CD14-positive monocyte (primary cell): ENCODE results near the gene CPS1. TPM values are rescaled to one million over a fixed set of nuclear protein-coding genes. Genes with fewer than 3 reads are reported as not detected.

ENCODE experiments used
- DNase-seq, 3 donors: peaks; one replicate each; pipeline ENCODE4 v3.0.0-alpha.2; 2011 to 2022
- H2AFZ ChIP-seq: 2 replicates; pipeline ENCODE4 v1.6.0; 2012; ENCODE audit warnings: mild to moderate bottlenecking, low read depth, low read length, inconsistent platforms; ENCODE audit not compliant: insufficient read depth, poor library complexity, severe bottlenecking
- H3K27ac ChIP-seq, 2 donors: 1 replicate in 1 of 2; 2 replicates in 1 of 2; pipeline ENCODE4 v1.5.1; 2012 to 2013; ENCODE audit warnings: low read length in 2 of 2, control low read depth in 1 of 2, inconsistent platforms in 1 of 2, low read depth in 1 of 2, mild to moderate bottlenecking in 1 of 2
- H3K27me3 ChIP-seq, 2 donors: one replicate each; pipeline versions ENCODE4 v1.6.0 to v1.6.1; 2011 to 2013; ENCODE audit warnings: low read length in 2 of 2; ENCODE audit not compliant: control insufficient read depth in 2 of 2, insufficient read depth in 2 of 2
- H3K36me3 ChIP-seq, 2 donors: replicated peaks in 1 of 2; 1 replicate in 1 of 2; 2 replicates in 1 of 2; pipeline versions ENCODE4 v1.5.1 to v1.6.1; 2012 to 2013; ENCODE audit warnings: low read length in 2 of 2, control low read depth in 1 of 2, inconsistent platforms in 1 of 2, mild to moderate bottlenecking in 1 of 2; ENCODE audit not compliant: insufficient read depth in 2 of 2, control insufficient read depth in 1 of 2
- H3K4me1 ChIP-seq, 2 donors: 1 replicate in 1 of 2; 2 replicates in 1 of 2; pipeline versions ENCODE4 v1.5.1 to v1.6.1; 2012 to 2013; ENCODE audit warnings: low read length in 2 of 2, control low read depth in 1 of 2, inconsistent platforms in 1 of 2, mild to moderate bottlenecking in 1 of 2, moderate library complexity in 1 of 2; ENCODE audit not compliant: insufficient read depth in 2 of 2, control insufficient read depth in 1 of 2
- H3K4me2 ChIP-seq: replicated peaks from 2 replicates; pipeline ENCODE3; 2012; ENCODE audit warnings: low read length, moderate library complexity, mild to moderate bottlenecking; ENCODE audit not compliant: poor library complexity, severe bottlenecking; ENCODE audit errors: extremely low read depth
- H3K4me3 ChIP-seq, 3 experiments: fragments of 200-600 bp in 1 of 3; sonication (generic) in 1 of 3; replicated peaks in 1 of 3; 1 replicate in 2 of 3; 2 replicates in 1 of 3; pipeline ENCODE4 v1.5.1; 2011 to 2013; ENCODE audit warnings: low read length in 3 of 3, mild to moderate bottlenecking in 3 of 3, control low read depth in 2 of 3, low read depth in 2 of 3, inconsistent platforms in 1 of 3, moderate library complexity in 1 of 3
- H3K79me2 ChIP-seq: 2 replicates; pipeline ENCODE4 v1.6.0; 2012; ENCODE audit warnings: mild to moderate bottlenecking, control low read depth, inconsistent platforms, low read length, moderate library complexity; ENCODE audit not compliant: insufficient read depth
- H3K9ac ChIP-seq: 2 replicates; pipeline ENCODE4 v1.6.0; 2017; ENCODE audit warnings: low read length, mild to moderate bottlenecking; ENCODE audit not compliant: insufficient read depth, poor library complexity, severe bottlenecking
- H3K9me3 ChIP-seq, 2 donors: replicated peaks in 1 of 2; 1 replicate in 1 of 2; 2 replicates in 1 of 2; pipeline versions ENCODE4 v1.5.1 to v1.6.1; 2012 to 2013; ENCODE audit warnings: low read length in 2 of 2, control low read depth in 1 of 2; ENCODE audit not compliant: control insufficient read depth in 1 of 2, insufficient read depth in 1 of 2
- H4K20me1 ChIP-seq: 2 replicates; pipeline ENCODE4 v1.6.0; 2012; ENCODE audit warnings: mild to moderate bottlenecking, low read length, control low read depth, moderate library complexity; ENCODE audit not compliant: insufficient read depth
- H3K27ac Mint-ChIP-seq, 7 donors: one replicate each; pipeline ENCODE4 v1.8.0; 2020; ENCODE audit warnings: mild to moderate bottlenecking in 7 of 7, mixed read lengths in 7 of 7, moderate library complexity in 6 of 7, inconsistent platforms in 2 of 7
- H3K27me3 Mint-ChIP-seq, 3 donors: one replicate each; pipeline ENCODE4 v1.8.0; 2021 to 2022; ENCODE audit warnings: low read depth in 3 of 3, mild to moderate bottlenecking in 3 of 3, mixed read lengths in 3 of 3, moderate library complexity in 3 of 3, inconsistent platforms in 1 of 3
- H3K36me3 Mint-ChIP-seq, 2 donors: one replicate each; pipeline ENCODE4 v1.8.0; 2020; ENCODE audit warnings: mixed read lengths in 2 of 2, inconsistent platforms in 1 of 2, mild to moderate bottlenecking in 1 of 2
- H3K4me1 Mint-ChIP-seq: one replicate; pipeline ENCODE4 v1.8.0; 2020; ENCODE audit warnings: mild to moderate bottlenecking, mixed read lengths
- H3K4me3 Mint-ChIP-seq, 2 donors: one replicate each; pipeline ENCODE4 v1.8.0; 2020; ENCODE audit warnings: mild to moderate bottlenecking in 2 of 2, mixed read lengths in 2 of 2, moderate library complexity in 1 of 2
- H3K9me3 Mint-ChIP-seq, 7 donors: one replicate each; pipeline ENCODE4 v1.8.0; 2020 to 2022; ENCODE audit warnings: mixed read lengths in 7 of 7, mild to moderate bottlenecking in 6 of 7, moderate library complexity in 6 of 7, inconsistent platforms in 2 of 7
- CTCF ChIP-seq: fragments of 200-600 bp; IDR thresholded peaks from one replicate; pipeline ENCODE4 v1.8.0; 2022; ENCODE audit warnings: antibody characterized with exemption, mild to moderate bottlenecking
- WGBS: methylation state at CpG from one replicate; pipeline ENCODE4 v1.1.5; 2013; ENCODE audit warnings: missing lambda C conversion rate; ENCODE audit not compliant: insufficient coverage; 5-methylcytosine and 5-hydroxymethylcytosine counted together
- intact Hi-C, 2 donors: fragments of 100-400 bp; cut with micrococcal nuclease; formaldehyde crosslinking; loops; one replicate each; pipeline versions ENCODE4 v1.15.0 to v1.15.1; 2023
- polyA plus RNA-seq, 3 donors: library from polyadenylated mRNA; depleted of rRNA in 1 of 3; unstranded in 2 of 3; stranded (reverse) in 1 of 3; fragments of 300-500 nt in 2 of 3; fragments of >200 nt in 1 of 3; fragmentation: Illumina TruSeq in 2 of 3; gene quantifications; 1 replicate in 2 of 3; 2 replicates in 1 of 3; pipeline ENCODE4 v1.2.3, GENCODE V29; 2012 to 2021

Gene CPS1
- polyA plus RNA-seq, 3 donors, result not detected

DNA sequence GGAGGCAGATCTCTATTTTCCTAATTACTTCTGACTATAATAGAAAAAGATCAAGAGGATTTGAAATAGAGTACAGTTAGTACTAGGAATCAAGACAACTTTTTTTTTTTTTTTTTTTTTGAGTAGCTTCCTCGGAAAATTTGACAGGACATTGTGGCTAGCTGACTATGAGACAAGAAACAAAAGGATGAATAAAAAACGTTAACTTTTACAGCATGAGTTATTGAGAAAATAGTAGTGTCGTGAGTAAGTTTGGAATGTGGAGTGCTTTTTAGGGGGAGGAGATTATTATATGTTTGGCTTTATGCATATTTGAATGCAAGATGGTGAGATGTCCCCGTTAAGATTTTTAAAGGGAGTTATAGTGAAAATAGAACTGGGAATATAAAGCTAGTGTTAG is 27.7 kb upstream of the CPS1 start:
- Histone ChIP-seq H3K27ac (no peak overlapping the region), H3K4me3 (no peak overlapping the region), H3K36me3 (no peaks in the 10 kb centered on the region), H3K4me1 (no peaks in the 10 kb centered on the region), H3K27me3 (no peaks in the 10 kb centered on the region), H4K20me1 (no peaks in the 10 kb centered on the region), H2AFZ (no peak overlapping the region), H3K9ac (no peak overlapping the region), H3K4me2 (no peak overlapping the region), H3K9me3 (no peaks in the 10 kb centered on the region), H3K79me2 (no peaks in the 10 kb centered on the region)
- no peaks in the 10 kb centered on the region for H3K4me1 Mint-ChIP-seq
- 77% methylated on average over 2 of the region's 4 CpGs for WGBS
- no peak overlapping the region for H3K27ac Mint-ChIP-seq
- peaks cover 0 to 3% (median 2%) of the 10 kb centered on the region in 7 donors for H3K9me3 Mint-ChIP-seq
- H3K4me3 Mint-ChIP-seq, result no peak overlapping the region
- H3K36me3 Mint-ChIP-seq, result no peaks in the 10 kb centered on the region
- intact Hi-C loops, result no loop called here
- DNase-seq, result no peak
- no peak for TF ChIP-seq CTCF
- H3K27me3 Mint-ChIP-seq, result no peaks in the 10 kb centered on the region

DNA sequence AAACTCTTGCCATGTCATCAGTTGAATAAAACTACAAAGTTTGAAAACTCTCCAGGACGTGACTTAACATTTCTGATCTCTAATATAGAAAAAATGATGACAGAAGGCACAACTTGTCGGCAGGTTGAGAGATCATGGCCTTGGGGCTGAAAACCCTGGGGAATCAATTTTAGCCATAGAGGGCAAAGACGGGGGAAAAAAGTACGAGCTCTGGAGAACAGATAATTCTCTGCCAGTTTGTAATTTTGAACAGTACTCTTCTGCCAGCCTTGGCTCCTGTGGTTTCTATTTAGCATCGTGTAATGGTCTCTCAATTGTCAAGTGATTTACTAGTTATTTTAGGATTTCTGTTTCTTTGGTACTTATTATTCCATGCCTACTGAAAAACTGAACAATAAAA is 25.3 kb upstream of the CPS1 start:
- DNase-seq, result no peak
- no peaks in the 10 kb centered on the region for H3K9me3 ChIP-seq
- TF ChIP-seq CTCF, result no peak
- H2AFZ ChIP-seq, result no peak overlapping the region
- H3K4me1 ChIP-seq, result no peaks in the 10 kb centered on the region
- H3K9me3 Mint-ChIP-seq, result peaks cover 0 to 3% (median 0%) of the 10 kb centered on the region in 7 donors
- no peak overlapping the region for H3K4me3 ChIP-seq
- H3K4me2 ChIP-seq, result no peak overlapping the region
- no peak overlapping the region for H3K27ac ChIP-seq
- H3K27me3 Mint-ChIP-seq, result peaks cover 0 to 1% (median 0%) of the 10 kb centered on the region in 3 donors
- intact Hi-C loops, result no loop called here
- H4K20me1 ChIP-seq, result no peaks in the 10 kb centered on the region
- H3K36me3 ChIP-seq, result no peaks in the 10 kb centered on the region
- no peak overlapping the region for H3K4me3 Mint-ChIP-seq
- H3K4me1 Mint-ChIP-seq, result no peaks in the 10 kb centered on the region
- no peak overlapping the region for H3K27ac Mint-ChIP-seq
- H3K9ac ChIP-seq, result no peak overlapping the region
- H3K27me3 ChIP-seq, result no peaks in the 10 kb centered on the region
- no peaks in the 10 kb centered on the region for H3K36me3 Mint-ChIP-seq
- H3K79me2 ChIP-seq, result no peaks in the 10 kb centered on the region
- WGBS, result 93% methylated on average over 4 of the region's 5 CpGs
